Brain microvascular endothelial cell (primary cell): Measurements from ENCODE around the gene SLC24A3.

ENCODE experiments used
- DNase-seq: peaks from one replicate; pipeline ENCODE4 v3.0.0-alpha.2; 2020
- H3K27ac ChIP-seq: fragments of 250-450 bp; sonication (Bioruptor Pico); 2 replicates; pipeline ENCODE4 v1.5.1; 2020; ENCODE audit warnings: mild to moderate bottlenecking, moderate library complexity
- H3K27me3 ChIP-seq: fragments of 250-450 bp; sonication (Bioruptor Pico); replicated peaks from 2 replicates; pipeline ENCODE4 v1.5.1; 2020; ENCODE audit warnings: mild to moderate bottlenecking
- H3K36me3 ChIP-seq: fragments of 250-450 bp; sonication (Bioruptor Pico); replicated peaks from 2 replicates; pipeline ENCODE4 v1.5.1; 2020; ENCODE audit warnings: mild to moderate bottlenecking
- H3K4me3 ChIP-seq: 2 replicates; pipeline ENCODE4 v1.5.1; 2011; ENCODE audit warnings: low read depth, mild to moderate bottlenecking, control low read depth, low read length, moderate library complexity
- in situ Hi-C: cut with HindIII; loops from 2 replicates; pipeline ENCODE4 v1.10.0; 2017; ENCODE audit warnings: low sequenced_read_pairs, low pct_ligation_motif_present
- TF ChIP-seq, protein P1 (sequence below): IDR thresholded peaks from 2 replicates; pipeline ENCODE4 v1.5.1; 2011; ENCODE audit warnings: low read depth, mild to moderate bottlenecking, moderate library complexity, low read length, control low read depth, inconsistent platforms; ENCODE audit errors: missing control alignments

The SLC24A3 gene

DNA sequence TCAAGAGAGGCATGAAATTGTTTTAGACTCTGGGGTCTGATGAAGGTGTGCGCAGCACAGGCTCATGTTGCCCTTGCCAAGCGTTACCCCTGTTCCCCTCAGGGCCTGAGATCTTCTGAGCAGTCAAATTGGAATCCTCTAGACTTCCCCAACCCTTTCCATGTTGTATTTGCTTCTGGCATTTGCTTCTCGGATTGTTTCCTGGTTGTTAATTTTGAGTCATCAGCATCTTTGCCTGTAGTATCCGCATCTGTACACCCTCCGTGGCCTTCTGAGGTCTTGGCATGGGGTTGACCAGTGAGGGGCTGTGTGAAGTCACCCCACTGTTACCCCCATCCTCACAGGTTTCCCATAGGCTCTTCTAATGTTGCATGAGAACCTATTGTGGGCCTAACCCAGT, 40.9 kb downstream of the SLC24A3 start:
- Histone ChIP-seq H3K4me3 (no peak overlapping the region), H3K27me3 (no peaks in the 10 kb centered on the region), H3K27ac (no peak overlapping the region), H3K36me3 (no peaks in the 10 kb centered on the region)
- TF ChIP-seq, protein P1, sequence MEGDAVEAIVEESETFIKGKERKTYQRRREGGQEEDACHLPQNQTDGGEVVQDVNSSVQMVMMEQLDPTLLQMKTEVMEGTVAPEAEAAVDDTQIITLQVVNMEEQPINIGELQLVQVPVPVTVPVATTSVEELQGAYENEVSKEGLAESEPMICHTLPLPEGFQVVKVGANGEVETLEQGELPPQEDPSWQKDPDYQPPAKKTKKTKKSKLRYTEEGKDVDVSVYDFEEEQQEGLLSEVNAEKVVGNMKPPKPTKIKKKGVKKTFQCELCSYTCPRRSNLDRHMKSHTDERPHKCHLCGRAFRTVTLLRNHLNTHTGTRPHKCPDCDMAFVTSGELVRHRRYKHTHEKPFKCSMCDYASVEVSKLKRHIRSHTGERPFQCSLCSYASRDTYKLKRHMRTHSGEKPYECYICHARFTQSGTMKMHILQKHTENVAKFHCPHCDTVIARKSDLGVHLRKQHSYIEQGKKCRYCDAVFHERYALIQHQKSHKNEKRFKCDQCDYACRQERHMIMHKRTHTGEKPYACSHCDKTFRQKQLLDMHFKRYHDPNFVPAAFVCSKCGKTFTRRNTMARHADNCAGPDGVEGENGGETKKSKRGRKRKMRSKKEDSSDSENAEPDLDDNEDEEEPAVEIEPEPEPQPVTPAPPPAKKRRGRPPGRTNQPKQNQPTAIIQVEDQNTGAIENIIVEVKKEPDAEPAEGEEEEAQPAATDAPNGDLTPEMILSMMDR: no peak
- no peak for DNase-seq
- in situ Hi-C loops: no loop called here

DNA sequence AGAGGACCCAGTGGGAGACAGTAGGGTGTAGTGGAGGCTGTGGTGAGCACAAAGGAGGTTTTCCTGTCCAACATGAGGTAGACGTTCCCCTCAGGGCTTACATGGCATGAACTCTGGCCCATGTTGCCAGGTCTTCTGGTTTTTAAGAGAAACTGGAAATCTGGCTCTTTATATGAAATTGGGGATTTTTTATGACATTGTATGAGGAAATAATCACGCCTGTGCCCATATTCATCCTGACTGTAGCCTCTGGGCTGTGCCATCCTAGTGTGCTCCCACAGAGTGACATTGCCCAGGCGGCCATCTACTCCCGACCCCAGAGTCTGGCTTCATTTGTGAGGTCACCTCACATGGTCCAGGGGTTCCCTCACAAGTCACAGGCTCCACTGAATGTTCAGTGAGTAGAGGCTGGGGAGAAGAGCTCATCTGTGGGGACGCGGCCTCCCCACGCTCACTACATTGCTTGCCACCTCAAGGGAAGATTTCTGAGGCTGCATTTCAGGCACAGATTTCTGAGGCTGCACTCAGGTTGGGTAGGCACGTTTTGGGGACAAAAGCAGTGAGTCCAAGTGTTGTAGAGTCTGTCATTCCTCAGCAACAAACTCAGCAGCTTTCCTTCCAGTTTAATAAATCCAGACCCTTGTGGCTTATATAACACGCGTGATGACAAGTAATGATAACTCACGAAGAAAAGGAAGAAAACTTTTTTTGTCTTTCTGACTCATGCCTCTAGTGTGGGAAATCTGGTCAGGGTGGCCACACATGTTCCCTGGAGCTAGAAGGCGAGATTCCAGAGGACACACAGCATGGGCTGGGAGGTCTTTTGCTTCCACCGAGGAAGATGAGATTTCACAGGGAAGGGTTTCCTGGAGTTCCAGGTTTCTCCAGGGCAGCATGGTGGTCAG, 41.7 kb downstream of the SLC24A3 start:
- DNase-seq: no peak
- no peaks in the 10 kb centered on the region for H3K36me3 ChIP-seq
- in situ Hi-C loops: no loop called here
- no peaks in the 10 kb centered on the region for H3K27me3 ChIP-seq
- no peak overlapping the region for H3K27ac ChIP-seq
- TF ChIP-seq, protein P1: no peak
- H3K4me3 ChIP-seq: no peak overlapping the region

DNA sequence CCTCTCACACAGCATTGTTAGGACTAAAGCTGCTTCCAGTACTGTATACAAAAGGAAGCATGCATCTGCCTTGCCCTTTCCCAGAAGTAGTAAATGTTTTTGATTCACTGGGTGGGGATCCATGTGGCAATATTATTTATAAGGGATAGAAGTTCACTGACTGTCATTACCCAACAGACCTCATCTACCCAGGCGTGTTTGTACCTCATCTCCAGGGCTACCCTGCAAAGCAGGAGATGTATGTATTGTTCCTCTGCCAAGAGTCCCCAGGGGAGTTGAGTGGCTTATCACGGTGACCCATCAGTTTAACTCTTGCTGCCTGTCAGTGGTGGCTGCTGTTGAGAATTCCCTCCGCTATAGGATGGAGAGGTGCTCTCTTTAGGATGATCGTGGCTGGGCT, 42.5 kb downstream of the SLC24A3 start:
- in situ Hi-C loops: no loop called here
- H3K36me3 ChIP-seq: no peaks in the 10 kb centered on the region
- no peaks in the 10 kb centered on the region for H3K27me3 ChIP-seq
- TF ChIP-seq, protein P1: no peak
- no peak overlapping the region for H3K27ac ChIP-seq
- H3K4me3 ChIP-seq: no peak overlapping the region
- DNase-seq: no peak

DNA sequence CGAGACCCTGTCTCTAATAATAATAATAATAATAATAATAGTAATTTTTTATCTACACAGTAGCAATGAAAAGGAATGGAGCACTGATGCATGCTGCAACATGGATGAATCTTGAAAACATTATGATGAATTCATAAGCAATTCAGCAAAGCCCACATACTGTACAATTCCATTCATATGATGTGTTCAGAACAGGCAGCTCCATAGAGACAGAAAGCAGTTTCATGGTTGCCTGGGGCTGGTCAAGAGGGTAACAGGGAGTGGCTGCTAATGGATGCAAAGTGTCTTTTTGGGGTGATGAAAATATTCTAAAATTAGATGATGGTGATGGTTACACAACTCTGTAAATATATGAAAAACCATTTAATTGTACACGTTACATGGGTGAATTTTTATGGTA, 43.6 kb downstream of the SLC24A3 start:
- no peak for DNase-seq
- H3K27me3 ChIP-seq: no peaks in the 10 kb centered on the region
- in situ Hi-C loops: no loop called here

DNA sequence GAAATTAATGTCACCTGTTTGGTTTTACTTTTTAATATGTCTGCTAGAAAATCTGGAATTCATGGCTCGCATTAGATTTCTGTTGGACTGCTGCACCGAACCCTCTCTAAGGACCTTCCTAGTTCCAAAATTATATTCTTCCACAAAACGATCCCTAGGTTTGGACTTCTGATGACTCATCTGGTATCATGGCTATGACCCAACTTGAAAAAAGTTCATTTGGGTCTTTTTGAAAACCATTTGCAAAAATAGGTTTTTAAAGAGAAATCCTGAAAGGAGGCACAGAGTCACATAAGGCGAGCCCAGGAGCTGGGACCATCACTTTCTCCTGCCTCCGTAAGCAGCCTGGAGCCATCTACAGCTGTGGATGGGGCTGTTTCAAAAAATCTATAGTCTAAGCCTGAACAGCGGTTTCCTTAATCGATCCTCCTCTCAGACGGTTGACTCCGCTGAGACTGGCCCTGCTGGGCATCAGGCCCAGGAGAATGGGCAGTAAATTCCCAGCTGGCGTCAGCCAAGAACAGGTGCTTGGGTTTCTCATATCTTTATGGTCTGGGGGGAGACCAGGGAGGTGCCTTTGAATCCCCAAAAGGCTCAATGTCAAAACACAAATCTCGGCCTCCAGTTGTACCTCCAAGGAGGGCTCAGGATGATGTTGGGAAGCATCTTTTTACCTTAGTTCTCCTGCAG, 44.6 kb downstream of the SLC24A3 start:
- Histone ChIP-seq H3K36me3 (no peaks in the 10 kb centered on the region), H3K4me3 (no peak overlapping the region), H3K27me3 (no peaks in the 10 kb centered on the region), H3K27ac (no peak overlapping the region)
- TF ChIP-seq, protein P1: no peak
- no peak for DNase-seq
- in situ Hi-C loops: no loop called here

More for the DNA sequence above, 43.6 kb downstream of the SLC24A3 start:
- TF ChIP-seq, protein P1: no peak
- Histone ChIP-seq H3K27ac (no peak overlapping the region), H3K4me3 (no peak overlapping the region), H3K36me3 (no peaks in the 10 kb centered on the region)
